Mononuclear cell (primary cell): ENCODE data around the gene ADAMTSL4. TPM values are rescaled to one million over a fixed set of nuclear protein-coding genes. Genes with fewer than 3 reads are reported as not detected.
"Not testable (repeated sequence)": the region's sequence is repeated elsewhere in the genome, so short reads cannot be mapped to it uniquely, and the experiment has no call there.

ENCODE experiments used
- H3K27me3 ChIP-seq: 2 replicates; pipeline ENCODE4 v1.6.0; 2011; ENCODE audit warnings: low read length, control low read depth; ENCODE audit not compliant: insufficient read depth
- H3K4me1 ChIP-seq: 2 replicates; pipeline ENCODE4 v1.5.1; 2011; ENCODE audit warnings: mild to moderate bottlenecking, low read length, control low read depth; ENCODE audit not compliant: insufficient read depth
- H3K4me3 ChIP-seq: 2 replicates; pipeline ENCODE4 v1.5.1; 2011; ENCODE audit warnings: mild to moderate bottlenecking, low read length, moderate library complexity
- H3K9me3 ChIP-seq: 2 replicates; pipeline ENCODE4 v1.5.1; 2011; ENCODE audit warnings: low read depth, mild to moderate bottlenecking, control low read depth, low read length
- total RNA-seq: library from RNA; depleted of rRNA; stranded (reverse); fragments of >200 nt; gene quantifications from one replicate; pipeline ENCODE4 v1.2.3, GENCODE V29; 2012

Gene ADAMTSL4
- total RNA-seq, 1 donor = 3.3 TPM

GRCh38 chr1:150604226-150604588, 55.0 kb downstream of the ADAMTSL4 start:
- no peaks in the 10 kb centered on the region for H3K27me3 ChIP-seq
- no peaks in the 10 kb centered on the region for H3K9me3 ChIP-seq
- no peak overlapping the region for H3K4me3 ChIP-seq
- peaks cover 18% of the 10 kb centered on the region for H3K4me1 ChIP-seq

GRCh38 chr1:150605451-150605731, 56.2 kb downstream of the ADAMTSL4 start:
- not testable (repeated sequence) for H3K9me3 ChIP-seq, H3K27me3 ChIP-seq, H3K4me3 ChIP-seq
- peaks cover 30% of the 10 kb centered on the region for H3K4me1 ChIP-seq

DNA sequence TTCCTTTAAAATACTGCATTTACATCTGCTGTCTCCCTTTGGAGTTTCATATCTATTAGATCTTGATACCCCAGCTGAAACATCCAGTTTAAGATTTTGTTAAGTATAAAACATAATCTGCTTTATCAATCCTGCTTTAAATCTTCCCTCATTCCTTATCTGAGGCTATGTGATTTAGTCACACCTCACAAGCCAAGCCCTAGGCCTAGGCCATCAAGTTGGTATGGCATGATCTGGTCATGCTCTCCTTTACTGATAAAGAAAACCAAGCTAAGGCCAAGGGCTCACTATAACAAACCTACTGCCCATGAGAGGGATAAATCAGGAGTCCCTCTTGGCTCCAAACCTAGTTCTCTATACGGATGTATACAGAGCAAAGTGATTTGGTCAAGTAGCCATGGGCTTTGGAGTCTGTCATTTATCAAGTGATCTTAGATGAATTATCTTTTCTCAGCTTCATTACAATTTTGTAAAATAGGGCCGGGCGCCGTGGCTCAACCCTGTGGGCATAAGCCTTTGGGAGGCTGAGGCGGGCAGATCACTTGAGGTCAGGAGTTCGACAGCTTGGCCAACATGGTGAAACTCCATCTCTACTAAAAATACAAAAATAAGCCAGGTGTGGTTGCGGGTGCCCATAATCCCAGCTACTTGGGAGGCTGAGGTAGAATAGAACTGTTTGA, 57.4 kb downstream of the ADAMTSL4 start:
- Histone ChIP-seq H3K27me3 (no peaks in the 10 kb centered on the region), H3K9me3 (no peaks in the 10 kb centered on the region), H3K4me3 (no peak overlapping the region), H3K4me1 (peaks cover 42% of the 10 kb centered on the region)

DNA sequence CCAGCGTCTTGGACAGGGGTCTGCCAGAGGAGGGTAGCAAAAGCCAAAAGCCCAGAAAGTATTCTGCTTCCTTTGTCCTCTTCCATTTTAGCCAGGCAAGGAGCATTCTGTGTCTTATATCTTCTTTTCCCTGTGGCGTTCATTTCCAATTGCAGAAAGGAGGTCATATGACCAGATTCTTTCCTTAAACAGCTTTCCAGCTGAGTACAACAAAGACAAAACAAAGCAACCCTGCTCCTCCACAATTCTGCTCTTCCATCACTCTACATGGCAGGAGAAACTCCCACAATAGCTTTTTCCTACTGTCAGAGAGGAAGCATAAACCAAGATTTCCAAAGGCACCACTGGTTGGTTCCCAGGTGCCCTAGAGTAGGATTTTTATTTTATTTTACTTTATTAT, 60.5 kb downstream of the ADAMTSL4 start:
- H3K4me1 ChIP-seq = peaks cover 67% of the 10 kb centered on the region
- no peaks in the 10 kb centered on the region for H3K9me3 ChIP-seq

More for the DNA sequence above, 60.5 kb downstream of the ADAMTSL4 start:
- Histone ChIP-seq H3K27me3 (no peaks in the 10 kb centered on the region), H3K4me3 (no peak overlapping the region)

Other genes with a start within 250 kb of the ADAMTSL4 start
- 106 TPM for gene PRPF3, start 227.9 kb upstream of the ADAMTSL4 start, total RNA-seq
- 34.1 TPM for gene RPRD2, start 185.3 kb upstream of the ADAMTSL4 start, total RNA-seq
- 10.2 TPM for gene TARS2, start 62.0 kb upstream of the ADAMTSL4 start, total RNA-seq
- gene ECM1, start 41.3 kb upstream of the ADAMTSL4 start, total RNA-seq = 0.21 TPM
- not detected for gene FALEC, start 33.7 kb upstream of the ADAMTSL4 start, total RNA-seq
- 1,412 TPM for gene MCL1, start 30.2 kb downstream of the ADAMTSL4 start, total RNA-seq
- gene ENSA, start 80.2 kb downstream of the ADAMTSL4 start, total RNA-seq = 147 TPM
- gene GOLPH3L, start 147.7 kb downstream of the ADAMTSL4 start, total RNA-seq = 1.4 TPM
- gene HORMAD1, start 171.5 kb downstream of the ADAMTSL4 start, total RNA-seq = 3.3 TPM
- gene CTSS, start 216.4 kb downstream of the ADAMTSL4 start, total RNA-seq = 1,898 TPM